Activated CD4-positive, alpha-beta T cell treated with anti-CD3 and anti-CD28 coated beads, Interleukin-2, amount 50 U/mL, for 48 hours (primary cell): ENCODE results near the gene MAP4K4.
"Not testable (repeated sequence)": the region's sequence is repeated elsewhere in the genome, so short reads cannot be mapped to it uniquely, and the experiment has no call there.

ENCODE experiments used
- DNase-seq, 2 experiments: peaks; one replicate each; pipeline ENCODE4 v3.0.0-alpha.2; 2020

MAP4K4 gene

GRCh38 chr2:101745711-101746694, 48.5 kb downstream of the MAP4K4 start:
- DNase-seq: no peak

- no peak for DNase-seq
These were observed 50.5 kb downstream of the MAP4K4 start for GRCh38 chr2:101748000-101748399.

- DNase-seq: not testable (repeated sequence)
These were observed 51.0 kb downstream of the MAP4K4 start for GRCh38 chr2:101748462-101748861.

DNA sequence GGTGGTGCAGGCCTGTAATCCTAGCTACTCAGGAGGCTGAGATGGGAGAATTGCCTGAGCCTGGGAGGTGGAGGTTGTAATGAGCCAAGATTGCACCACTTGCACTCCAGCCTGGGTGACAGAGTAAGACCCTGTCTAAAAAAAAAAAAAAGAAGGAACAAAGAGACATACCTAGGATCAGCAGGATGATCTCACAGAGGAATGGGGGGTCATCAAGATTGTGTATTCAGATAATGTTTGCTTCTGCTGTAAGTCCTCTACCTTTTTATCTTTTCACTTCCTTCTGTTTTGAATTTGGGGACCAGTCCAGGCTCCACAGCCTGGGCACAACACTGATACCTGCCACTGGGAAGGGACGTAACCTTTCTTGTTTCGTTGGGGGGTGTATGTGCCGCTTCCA, 53.2 kb downstream of the MAP4K4 start:
- no peak for DNase-seq

- DNase-seq: no peak
These were observed 53.8 kb downstream of the MAP4K4 start for GRCh38 chr2:101751276-101751815.

GRCh38 chr2:101751875-101752619, 54.5 kb downstream of the MAP4K4 start:
- DNase-seq: no peak

GRCh38 chr2:101752716-101753616, 55.5 kb downstream of the MAP4K4 start:
- no peak for DNase-seq

DNA sequence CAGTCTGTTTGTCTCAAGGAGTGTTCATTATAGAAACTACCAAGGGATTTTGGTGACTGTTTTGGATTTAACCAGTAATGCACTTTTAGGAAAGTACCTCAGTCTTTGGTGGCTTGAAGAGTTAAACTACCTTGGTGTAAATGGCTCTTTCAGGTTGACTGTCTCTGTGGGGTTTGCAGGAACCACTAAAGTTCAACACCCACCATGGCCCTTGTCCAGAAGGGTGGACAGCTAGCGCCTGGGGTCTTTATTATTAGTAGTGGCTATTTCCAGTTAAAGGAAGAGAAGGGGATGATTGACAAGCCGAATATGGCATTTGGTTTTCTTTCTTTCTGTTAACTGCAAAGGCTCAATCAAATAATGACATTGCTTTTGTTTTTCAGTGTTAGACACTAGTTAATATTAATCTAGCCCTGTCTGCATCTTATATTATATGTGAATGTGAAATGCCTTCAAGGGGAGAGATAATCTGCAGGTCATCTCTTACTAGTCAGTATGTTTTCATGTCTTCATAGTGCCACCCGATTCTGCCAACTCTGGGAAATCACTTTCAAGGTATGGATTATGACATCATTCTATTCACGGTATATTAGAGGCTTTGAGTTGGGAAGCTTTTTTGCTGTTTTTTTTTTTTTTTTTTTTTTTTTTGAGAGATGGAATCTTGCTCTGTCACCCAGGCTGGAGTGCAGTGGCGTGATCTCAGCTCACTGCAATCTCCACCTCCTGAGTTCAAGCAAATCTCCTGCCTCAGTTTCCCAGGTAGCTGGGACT, 56.4 kb downstream of the MAP4K4 start:
- no peak for DNase-seq

- DNase-seq: no peak
These were observed 57.1 kb downstream of the MAP4K4 start for GRCh38 chr2:101754618-101755017.

GRCh38 chr2:101756266-101756665, 58.8 kb downstream of the MAP4K4 start:
- DNase-seq: no peak

- no peak for DNase-seq
These were observed 60.5 kb downstream of the MAP4K4 start for GRCh38 chr2:101758001-101758400.

- no peak for DNase-seq
These were observed 61.7 kb downstream of the MAP4K4 start for GRCh38 chr2:101759162-101759561.

- DNase-seq: no peak
These were observed 65.1 kb downstream of the MAP4K4 start for GRCh38 chr2:101762451-101763171.

DNA sequence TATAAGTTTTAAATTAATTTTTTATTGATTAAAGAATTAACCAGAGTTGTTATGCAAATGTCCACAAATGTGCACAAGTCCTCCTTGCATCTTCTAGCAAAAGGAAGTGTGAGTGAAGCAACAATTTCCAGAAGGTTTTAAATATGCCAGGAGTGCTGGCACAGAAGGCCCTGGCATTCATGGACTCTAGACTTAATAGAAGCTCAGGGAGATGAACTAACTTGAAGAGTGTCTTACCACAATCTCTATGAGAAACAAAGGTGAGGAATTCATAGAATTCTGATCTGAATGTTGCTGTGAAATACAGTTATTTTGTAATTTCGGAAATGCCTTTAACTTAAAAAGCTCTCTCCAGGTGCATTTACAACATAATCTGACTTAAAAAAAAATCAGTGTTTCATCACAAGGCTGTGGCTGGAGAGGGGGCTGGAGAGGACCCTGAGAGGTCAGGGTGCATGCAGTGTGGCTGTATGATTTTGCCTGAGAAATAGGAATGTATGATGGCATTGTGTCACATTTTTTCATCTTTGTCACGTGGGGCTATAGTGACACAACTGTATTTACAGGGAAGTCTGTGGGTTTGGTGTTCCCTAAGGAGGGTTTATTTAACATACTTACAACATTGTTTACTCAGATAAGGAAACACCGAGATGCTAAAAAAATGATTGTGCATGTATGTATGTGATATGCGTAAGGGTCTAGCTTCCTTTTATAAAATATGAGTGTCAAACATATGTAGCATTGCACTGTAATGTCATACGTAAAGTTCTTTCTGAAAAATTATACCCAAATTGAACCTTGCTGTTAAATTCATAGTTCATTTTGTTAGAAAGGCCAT, 66.2 kb downstream of the MAP4K4 start:
- no peak for DNase-seq

DNA sequence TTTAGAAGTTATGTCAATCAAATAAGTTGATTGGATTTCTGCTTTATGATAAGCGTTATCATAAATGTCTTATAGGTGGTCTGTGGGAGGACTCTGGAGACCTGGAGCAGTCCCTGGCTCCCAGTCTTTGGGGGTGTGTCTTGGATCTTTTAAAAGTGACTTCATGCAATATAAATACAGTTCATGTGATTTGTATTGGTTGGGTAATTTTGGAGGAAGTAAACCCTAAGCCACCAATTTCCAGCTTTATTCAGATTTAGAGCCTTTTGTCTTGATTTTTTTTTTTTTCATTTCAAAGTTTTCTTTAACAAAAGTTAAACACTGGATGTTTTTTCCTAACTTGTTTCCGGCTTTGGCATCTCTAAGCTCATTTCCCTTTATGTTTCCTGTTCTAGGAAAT, 68.8 kb downstream of the MAP4K4 start:
- no peak for DNase-seq

GRCh38 chr2:101766871-101767739, 69.6 kb downstream of the MAP4K4 start:
- DNase-seq: no peak

GRCh38 chr2:101768556-101769220, 71.2 kb downstream of the MAP4K4 start:
- DNase-seq: no peak

DNA sequence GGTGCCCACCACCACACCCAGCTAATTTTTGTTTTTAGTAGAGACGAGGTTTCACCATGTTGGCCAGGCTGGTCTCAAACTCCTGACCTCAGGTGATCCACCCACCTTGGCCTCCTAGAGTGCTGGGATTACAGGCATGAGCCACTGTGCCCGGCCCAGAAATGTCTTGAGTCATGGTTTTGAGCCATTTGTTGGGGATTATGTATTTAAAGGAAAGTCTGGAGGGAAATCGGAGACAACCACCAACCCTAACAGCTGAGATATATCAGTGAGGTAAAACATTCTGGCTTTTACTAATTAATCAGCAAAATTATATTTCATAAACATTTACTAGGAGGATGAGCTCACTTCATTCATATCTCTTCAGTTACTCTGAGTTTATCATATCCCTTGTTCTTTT, 72.2 kb downstream of the MAP4K4 start:
- not testable (repeated sequence) for DNase-seq
